ENCODE results near the gene SBF1.

Gene SBF1

GRCh38 chr22:50400406-50400805 lies 74.4 kb downstream of the SBF1 start:
- ATAC-seq: no peak
- no peak for TF ChIP-seq RARB (CRISPR knock-in tag; IDR thresholded peaks at IDR 0.05)
- TF ChIP-seq TOX (CRISPR knock-in tag; IDR thresholded peaks at IDR 0.05; ENCODE audit: borderline replicate concordance): no peak
- no peak for TF ChIP-seq ESRRG (CRISPR knock-in tag; IDR thresholded peaks at IDR 0.05)
- TF ChIP-seq POU6F1 (CRISPR knock-in tag; IDR thresholded peaks at IDR 0.05; ENCODE audit: borderline replicate concordance, low read depth): no peak
- TF ChIP-seq ZFP30 (CRISPR knock-in tag; IDR thresholded peaks at IDR 0.05): no peak
- TF ChIP-seq BACH2 (CRISPR knock-in tag; IDR thresholded peaks at IDR 0.05; ENCODE audit: borderline replicate concordance): no peak
- no peak for TF ChIP-seq ARNTL (CRISPR knock-in tag; IDR thresholded peaks at IDR 0.05; ENCODE audit: borderline replicate concordance, low read depth)
- no peak for TF ChIP-seq TSHZ2 (CRISPR knock-in tag; IDR thresholded peaks at IDR 0.05)
- TF ChIP-seq PATZ1 (CRISPR knock-in tag; IDR thresholded peaks at IDR 0.05; ENCODE audit: borderline replicate concordance): no peak
- TF ChIP-seq SNAI2 (CRISPR knock-in tag; IDR thresholded peaks at IDR 0.05): no peak

GRCh38 chr22:50399751-50400331 lies 75.0 kb downstream of the SBF1 start:
- TF ChIP-seq ZFP3 (CRISPR knock-in tag; IDR thresholded peaks at IDR 0.05) (no peak), RARB (CRISPR knock-in tag; IDR thresholded peaks at IDR 0.05) (no peak), ZNF8 (CRISPR knock-in tag; IDR thresholded peaks at IDR 0.05) (no peak), PATZ1 (CRISPR knock-in tag; IDR thresholded peaks at IDR 0.05; ENCODE audit: borderline replicate concordance) (no peak), CSDC2 (CRISPR knock-in tag; IDR thresholded peaks at IDR 0.05) (no peak)
- peak; percentile 87 for ATAC-seq

- no peak; the same call in 2 of the 3 replicates for ATAC-seq
- no peak for TF ChIP-seq POU6F1 (CRISPR knock-in tag; IDR thresholded peaks at IDR 0.05; ENCODE audit: borderline replicate concordance, low read depth)
- TF ChIP-seq PPARA (CRISPR knock-in tag; IDR thresholded peaks at IDR 0.05; ENCODE audit: borderline replicate concordance): no peak
- TF ChIP-seq TOX (CRISPR knock-in tag; IDR thresholded peaks at IDR 0.05; ENCODE audit: borderline replicate concordance): no peak
- no peak for TF ChIP-seq CREB5 (CRISPR knock-in tag; IDR thresholded peaks at IDR 0.05; ENCODE audit: low read depth)
- TF ChIP-seq ZC3H10 (CRISPR knock-in tag; IDR thresholded peaks at IDR 0.05): no peak
- TF ChIP-seq SNAI2 (CRISPR knock-in tag; IDR thresholded peaks at IDR 0.05): no peak
- no peak for TF ChIP-seq CSDC2 (CRISPR knock-in tag; IDR thresholded peaks at IDR 0.05)
- TF ChIP-seq PATZ1 (CRISPR knock-in tag; IDR thresholded peaks at IDR 0.05; ENCODE audit: borderline replicate concordance): no peak
- TF ChIP-seq RARB (CRISPR knock-in tag; IDR thresholded peaks at IDR 0.05): no peak
- no peak for TF ChIP-seq ZNF565 (CRISPR knock-in tag; conservative IDR thresholded peaks at IDR 0.05; ENCODE audit: low read depth)
- no peak for TF ChIP-seq GLIS3 (CRISPR knock-in tag; IDR thresholded peaks at IDR 0.05)
- TF ChIP-seq CSRNP3 (CRISPR knock-in tag; IDR thresholded peaks at IDR 0.05): no peak
- TF ChIP-seq ZNF8 (CRISPR knock-in tag; IDR thresholded peaks at IDR 0.05): no peak
- TF ChIP-seq ZFP30 (CRISPR knock-in tag; IDR thresholded peaks at IDR 0.05): no peak
- no peak for TF ChIP-seq ZNF70 (CRISPR knock-in tag; IDR thresholded peaks at IDR 0.05)
Measured at GRCh38 chr22:50398831-50399648, 75.8 kb downstream of the SBF1 start.

Measured in SK-N-SH treated with all-trans-retinoic acid at 6 μM for 48 hours (cell line).